Left lobe of liver (tissue), 2 donors: ENCODE results near the gene PRKAG2. TPM values are rescaled to one million over a fixed set of nuclear protein-coding genes. Genes with fewer than 3 reads are reported as not detected.

Experiments
- ATAC-seq: fragments of 200-7000 bp; cut with Tn5 transposase; one replicate; pipeline ENCODE4 v1.9.1; 2020; ENCODE audit warnings: mild to moderate bottlenecking, moderate library complexity
- DNase-seq: peaks from one replicate; pipeline ENCODE4 v3.0.0-alpha.2; 2020; ENCODE audit warnings: low spot score
- total RNA-seq: library from RNA; stranded (reverse); gene quantifications from one replicate; pipeline ENCODE4 v1.2.1, GENCODE V29; 2021
- donor health status: DM: no; HTN: no; CAD: no; lungs with moderate emphysema.
- donor health status: DM: no; HTN: yes; CAD: no.

The PRKAG2 gene
- total RNA-seq, 1 donor from 2014 or later: 43.4 TPM

DNA sequence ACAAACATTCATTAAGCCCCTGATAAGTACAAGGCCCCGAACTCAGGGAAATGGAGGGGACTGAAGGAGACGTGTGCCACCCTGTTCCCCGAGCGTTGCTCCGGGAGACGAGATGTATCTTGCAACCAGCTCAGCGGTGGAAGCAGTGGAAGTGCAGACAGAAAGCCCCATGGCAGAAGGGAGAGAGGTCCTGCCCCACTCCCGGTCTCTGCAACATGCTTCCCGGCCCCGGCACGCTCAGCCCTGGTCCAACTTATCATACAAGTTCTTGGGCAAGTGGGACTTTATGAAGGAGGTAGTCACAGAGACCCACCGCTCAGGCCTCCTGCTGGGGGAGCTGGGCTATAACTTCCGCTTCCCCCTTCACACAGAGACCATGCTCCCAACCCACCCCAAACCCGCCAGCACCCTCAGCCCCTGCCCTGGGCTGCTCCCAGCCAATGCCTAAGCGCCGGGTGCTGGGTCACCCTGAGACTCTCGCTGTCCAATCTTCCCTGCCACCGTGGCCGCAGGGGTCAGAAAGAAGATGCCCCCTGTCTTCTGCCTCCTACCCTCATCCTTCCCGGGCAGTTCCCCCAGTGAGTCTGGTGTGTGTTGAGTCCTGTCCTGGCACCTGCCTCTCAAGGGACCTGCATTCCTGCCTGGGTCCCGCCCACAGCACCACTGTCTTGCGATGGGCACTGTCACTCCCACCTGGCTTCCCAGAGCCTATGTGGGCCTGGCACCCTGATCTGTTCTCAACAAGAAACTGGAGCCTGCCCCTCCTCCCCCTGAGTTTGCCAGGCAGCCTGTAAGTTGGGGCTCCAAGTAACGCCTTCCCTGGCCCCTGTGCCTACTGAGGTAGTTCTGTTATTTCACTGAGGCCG, 157.7 kb downstream of the PRKAG2 start:
- DNase-seq (no peak), ATAC-seq (no peak)

DNA sequence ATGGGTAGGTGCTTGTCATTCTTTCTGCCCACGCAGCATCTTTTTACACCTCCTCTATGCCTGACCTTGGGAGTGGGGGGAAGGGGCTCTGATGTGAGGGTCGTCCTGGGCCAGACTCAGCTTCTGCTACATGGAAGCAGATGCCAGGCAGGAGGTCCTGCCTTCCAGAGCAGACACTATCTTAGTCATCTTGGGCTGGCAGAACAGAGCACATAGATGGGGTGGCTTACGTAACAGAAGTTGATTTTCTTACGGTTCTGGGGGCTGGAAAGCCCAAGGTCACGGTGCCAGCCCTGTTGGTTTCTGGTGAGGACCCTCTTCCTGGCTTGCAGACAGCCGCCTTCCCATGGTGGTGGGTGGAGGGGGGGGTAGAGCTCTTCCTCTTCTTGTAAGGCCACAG, 159.0 kb downstream of the PRKAG2 start:
- peak; percentile 27 for ATAC-seq
- peak; percentile 46 for DNase-seq

DNA sequence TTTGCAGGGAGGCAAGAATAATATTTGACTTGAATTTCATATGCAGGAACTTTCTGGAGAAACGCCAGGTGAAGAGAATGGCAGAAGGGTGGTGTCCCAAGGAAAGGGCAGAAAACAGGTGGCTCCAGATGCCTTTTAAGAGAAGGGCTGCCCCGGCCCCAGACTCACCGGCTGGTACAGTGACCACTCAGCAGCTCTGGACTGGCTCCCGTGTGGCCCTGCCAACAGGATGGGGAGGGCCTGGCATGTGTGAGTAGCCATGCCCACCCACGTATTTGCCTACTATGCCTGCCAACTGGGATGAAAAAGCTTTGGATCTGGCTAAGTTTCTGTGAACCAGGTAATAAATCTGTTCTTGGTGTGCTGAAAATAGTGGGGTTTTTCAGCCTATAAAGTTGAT, 159.5 kb downstream of the PRKAG2 start:
- peak; percentile 89 for DNase-seq
- ATAC-seq: peak; percentile 80

- ATAC-seq: no peak
- no peak for DNase-seq
Measured at GRCh38 chr7:151716323-151716722, 160.6 kb downstream of the PRKAG2 start.

DNA sequence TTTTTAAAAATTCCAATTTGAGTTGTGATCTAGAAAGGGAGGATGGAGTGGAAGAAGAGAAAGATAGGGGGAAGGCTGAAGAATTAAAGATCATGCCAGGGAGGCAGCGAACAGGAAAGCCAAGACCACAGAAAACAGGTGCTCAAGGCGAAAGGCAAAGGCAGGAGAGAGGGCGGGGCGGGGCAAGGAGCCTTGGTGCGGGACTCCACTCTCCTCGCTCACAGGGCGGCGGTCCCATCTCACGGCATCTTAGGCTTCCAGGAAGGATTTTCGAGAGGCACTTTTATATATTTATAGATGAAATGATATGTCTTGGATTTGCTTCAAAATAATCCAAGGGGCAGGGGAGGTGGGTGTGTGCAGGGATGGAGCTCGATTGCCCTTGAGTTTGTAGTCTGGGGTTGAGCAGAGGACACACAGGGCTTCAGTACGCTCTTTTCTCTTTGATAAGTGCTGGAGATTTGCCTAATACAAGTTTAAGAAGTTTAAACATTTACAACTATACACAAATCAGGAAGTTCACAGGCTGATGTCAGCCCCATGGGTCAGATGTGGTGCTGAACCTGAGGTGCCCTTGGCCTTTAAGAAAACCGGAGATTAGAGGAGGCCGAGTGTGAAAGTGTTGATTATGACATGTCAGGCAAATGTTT, 161.1 kb downstream of the PRKAG2 start:
- ATAC-seq: peak; percentile 17
- no peak for DNase-seq

GRCh38 chr7:151714201-151714600, 162.7 kb downstream of the PRKAG2 start:
- DNase-seq (no peak), ATAC-seq (no peak)

DNA sequence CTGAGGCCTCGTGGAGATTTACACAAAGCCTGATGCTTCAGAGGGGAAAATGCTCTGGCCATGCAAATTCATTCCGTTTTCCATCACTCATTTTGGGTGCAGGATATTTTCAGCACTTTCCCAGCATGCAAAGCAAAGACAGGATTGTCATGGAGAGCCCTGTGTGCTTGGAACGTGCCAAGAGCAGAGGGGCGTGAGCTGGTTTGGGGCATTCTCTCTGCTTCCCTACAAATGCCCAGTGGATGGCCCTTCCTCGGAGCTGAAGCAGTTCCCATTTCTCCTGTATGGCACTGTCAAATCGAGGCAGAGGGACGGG, 164.1 kb downstream of the PRKAG2 start:
- ATAC-seq: no peak
- no peak for DNase-seq

- DNase-seq (peak; percentile 96), ATAC-seq (peak; percentile 76)
Measured at GRCh38 chr7:151711906-151712809, 164.8 kb downstream of the PRKAG2 start.

DNA sequence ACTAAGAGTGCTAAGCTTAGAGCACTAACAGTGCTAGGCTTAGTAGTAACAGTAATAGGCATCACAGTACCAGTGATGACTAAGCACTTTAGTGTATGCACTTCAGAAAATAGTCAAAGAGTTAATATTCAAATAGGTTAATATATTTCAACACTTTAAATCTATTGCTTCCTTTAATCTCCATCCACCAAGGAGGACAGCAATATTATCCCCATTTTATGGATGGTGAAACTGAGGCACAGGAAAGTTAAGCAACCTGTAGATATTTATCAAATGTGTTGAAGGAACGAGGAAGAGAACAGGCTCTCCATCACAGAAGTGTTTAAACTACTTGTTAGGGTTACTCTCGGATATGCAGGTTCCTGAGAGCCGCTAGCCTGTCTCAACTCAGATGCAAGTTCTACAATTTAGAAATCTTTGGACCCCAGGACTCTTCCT, 165.5 kb downstream of the PRKAG2 start:
- no peak for ATAC-seq
- DNase-seq: no peak

DNA sequence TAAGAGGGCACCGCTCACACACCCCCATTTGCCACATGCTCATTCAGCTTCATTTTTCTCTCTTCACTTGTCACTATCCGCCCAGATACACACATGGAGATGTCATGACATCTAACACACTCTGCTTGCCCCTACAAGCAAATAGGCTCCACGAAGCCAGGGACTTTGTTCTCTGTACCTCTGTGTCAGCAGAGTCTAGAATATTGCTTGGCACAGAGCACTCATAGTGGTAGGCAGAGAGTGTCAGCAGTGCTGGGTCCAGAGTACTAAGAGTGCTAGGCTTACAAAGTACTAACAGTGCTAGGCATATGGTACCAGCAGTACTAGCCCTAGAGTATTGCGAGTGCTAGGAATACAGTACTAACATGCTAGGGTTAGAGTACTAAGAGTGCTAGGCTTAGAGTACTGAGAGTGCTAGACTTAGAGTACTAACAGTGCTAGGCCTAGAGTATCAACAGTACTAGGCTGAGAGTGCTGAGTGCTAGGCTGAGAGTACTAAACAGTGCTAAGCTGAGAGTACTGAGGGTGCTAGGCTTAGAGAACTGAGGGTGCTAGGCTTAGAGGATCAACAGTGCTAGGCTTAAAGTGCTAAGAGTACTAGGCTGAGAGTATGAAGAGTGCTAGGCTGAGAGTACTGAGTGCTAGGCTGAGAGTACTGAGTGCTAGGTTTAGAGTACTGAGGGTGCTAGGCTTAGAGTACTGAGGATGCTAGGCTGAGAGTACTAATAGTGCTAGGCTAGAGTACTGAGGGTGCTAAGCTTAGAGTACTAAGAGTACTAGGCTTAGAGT, 166.1 kb downstream of the PRKAG2 start:
- ATAC-seq (peak; percentile 67), DNase-seq (peak; percentile 87)

DNA sequence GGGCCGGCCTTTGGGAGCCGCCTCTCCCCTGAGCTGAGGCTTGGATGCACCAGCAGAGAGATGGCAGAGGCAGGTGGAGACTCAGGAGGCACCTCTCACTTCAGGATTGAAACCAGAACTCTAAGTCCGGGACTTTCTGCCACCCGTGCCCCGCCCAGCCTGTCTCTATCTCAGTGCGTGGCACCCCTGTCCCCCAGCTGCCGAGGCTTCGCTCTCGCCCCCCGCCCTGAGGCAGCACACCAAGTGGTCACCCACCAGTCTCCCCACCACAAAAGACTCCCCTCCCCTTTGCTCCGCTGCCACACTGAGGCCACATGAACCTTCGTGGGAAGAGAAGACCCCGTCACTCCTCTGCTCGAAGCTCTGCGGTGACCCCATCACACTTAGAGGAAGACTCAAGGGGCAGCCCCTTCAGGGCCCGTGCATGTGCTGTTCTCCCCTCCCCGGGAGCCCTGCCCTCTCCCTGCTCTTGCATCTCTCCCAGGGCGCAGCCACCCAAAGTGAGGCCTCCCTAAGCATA, 166.7 kb downstream of the PRKAG2 start:
- DNase-seq (no peak), ATAC-seq (no peak)

DNA sequence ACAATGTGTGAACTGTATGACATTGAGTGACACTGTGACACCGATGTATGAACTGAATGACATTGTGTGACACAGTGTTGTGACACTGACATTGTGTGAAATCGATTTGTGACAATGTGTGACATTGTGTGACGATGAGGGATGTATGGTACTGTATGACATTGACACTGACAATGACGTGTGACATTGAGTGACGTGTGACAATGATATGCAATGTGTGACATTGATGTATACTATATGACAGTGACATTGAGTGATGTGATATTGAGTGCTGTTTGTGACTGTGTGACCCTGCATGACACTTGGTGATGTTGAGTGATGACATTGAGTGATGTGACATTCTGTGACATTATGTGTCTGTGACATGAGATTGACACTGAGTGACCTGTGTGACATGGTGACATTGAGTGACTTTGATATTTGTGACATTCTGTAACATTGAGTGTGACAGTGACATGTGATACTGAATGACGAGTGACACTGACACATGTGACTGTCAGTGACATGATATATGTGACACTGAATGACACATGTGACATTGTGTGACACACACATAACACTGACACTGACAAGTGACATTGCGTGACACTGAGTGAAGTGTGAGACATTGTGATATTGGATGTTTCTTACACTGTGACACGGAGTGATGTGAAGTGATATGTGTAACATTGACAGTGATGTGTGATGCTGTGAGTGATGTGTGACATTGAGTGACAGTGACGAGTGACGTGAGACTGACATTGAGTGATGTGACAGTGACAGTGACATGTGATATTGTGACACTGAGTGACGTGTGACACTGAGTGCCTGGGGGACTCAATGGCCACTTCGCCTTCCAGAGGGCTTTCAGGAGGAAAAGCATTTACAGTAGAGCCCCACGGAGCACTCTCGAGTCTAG, 167.5 kb downstream of the PRKAG2 start:
- ATAC-seq: no peak

GRCh38 chr7:151708610-151709009, 168.3 kb downstream of the PRKAG2 start:
- no peak for DNase-seq
- no peak for ATAC-seq

More for the DNA sequence above, 167.5 kb downstream of the PRKAG2 start:
- no peak for DNase-seq

DNA sequence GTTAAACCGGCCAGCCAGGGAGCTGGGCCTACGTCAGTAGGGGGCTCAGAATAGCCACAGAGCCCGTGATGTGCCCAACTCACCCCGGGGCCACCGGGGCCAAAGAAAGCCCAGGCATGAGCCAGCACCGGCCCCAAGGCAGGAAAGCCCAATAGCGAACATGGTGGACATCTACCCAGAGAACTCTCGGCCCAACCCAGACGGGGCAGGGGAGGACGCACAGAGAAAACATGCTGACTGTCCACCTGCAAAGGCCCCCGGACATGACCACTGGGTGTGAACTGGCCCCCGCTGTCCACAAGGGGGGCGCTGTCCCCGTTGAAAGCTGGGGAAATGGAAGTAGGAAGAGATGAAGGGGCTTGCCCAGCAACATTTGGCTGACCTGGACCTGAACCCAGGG, 169.2 kb downstream of the PRKAG2 start:
- DNase-seq: no peak
- ATAC-seq: no peak

- ATAC-seq: no peak
Measured at GRCh38 chr7:151707105-151707469, 169.8 kb downstream of the PRKAG2 start.

GRCh38 chr7:151706277-151707104, 170.4 kb downstream of the PRKAG2 start:
- DNase-seq (no peak), ATAC-seq (no peak)

More at GRCh38 chr7:151707105-151707469, 169.8 kb downstream of the PRKAG2 start:
- DNase-seq: no peak

- ATAC-seq (peak; percentile 30), DNase-seq (no peak)
Measured at GRCh38 chr7:151705636-151706276, 171.2 kb downstream of the PRKAG2 start.
